Kidney capillary endothelial cell (primary cell): ENCODE data around the gene CHEK2.
A peak's percentile ranks its signal among the peaks of the same experiment; 100 is the strongest.
"Not testable (repeated sequence)": the region's sequence is repeated elsewhere in the genome, so short reads cannot be mapped to it uniquely, and the experiment has no call there.

Experiments
- DNase-seq: peaks from one replicate; pipeline ENCODE4 v3.0.0-alpha.2; 2018; ENCODE audit warnings: low spot score

Gene CHEK2

GRCh38 chr22:28741785-28742561 lies at the start of gene CHEK2, which contains the start of gene HSCB:
TSS of gene CHEK2 (minus strand) at chr22:28741820. CDS start at chr22:28734721, 7,099 bp downstream.
TSS of gene HSCB (plus strand) at chr22:28742039. CDS start at chr22:28742096, 57 bp downstream.
- DNase-seq = peak; percentile 98

- DNase-seq = no peak
Measured at GRCh38 chr22:28791124-28791523, 49.5 kb upstream of the CHEK2 start.

GRCh38 chr22:28788601-28789000 lies 47.0 kb upstream of the CHEK2 start:
- no peak for DNase-seq

GRCh38 chr22:28783786-28784671 lies 42.4 kb upstream of the CHEK2 start:
- DNase-seq = no peak

- DNase-seq = no peak
Measured at GRCh38 chr22:28780296-28780695, 38.7 kb upstream of the CHEK2 start.

- no peak for DNase-seq
Measured at GRCh38 chr22:28779833-28780232, 38.2 kb upstream of the CHEK2 start.

GRCh38 chr22:28774378-28774777 lies 32.8 kb upstream of the CHEK2 start:
- DNase-seq = no peak

- DNase-seq = no peak
Measured at GRCh38 chr22:28773461-28773867, 31.8 kb upstream of the CHEK2 start.

- peak; percentile 88 for DNase-seq
Measured at GRCh38 chr22:28772633-28773460, 31.2 kb upstream of the CHEK2 start, which contains the start of gene CCDC117. TSS of gene CCDC117 (plus strand) at chr22:28772695. CDS start at chr22:28772850, 155 bp downstream.

- DNase-seq = no peak
Measured at GRCh38 chr22:28771195-28771791, 29.7 kb upstream of the CHEK2 start.

- no peak for DNase-seq
Measured at GRCh38 chr22:28769394-28770085, 27.9 kb upstream of the CHEK2 start.

- no peak for DNase-seq
Measured at GRCh38 chr22:28768701-28769393, 27.2 kb upstream of the CHEK2 start.

GRCh38 chr22:28766628-28767027 lies 25.0 kb upstream of the CHEK2 start:
- DNase-seq = no peak

GRCh38 chr22:28762000-28762399 lies 20.4 kb upstream of the CHEK2 start:
- not testable (repeated sequence) for DNase-seq

- DNase-seq = no peak
Measured at GRCh38 chr22:28761449-28761755, 19.8 kb upstream of the CHEK2 start.

GRCh38 chr22:28759861-28760560 lies 18.4 kb upstream of the CHEK2 start:
- no peak for DNase-seq

- DNase-seq = not testable (repeated sequence)
Measured at GRCh38 chr22:28754512-28754911, 12.9 kb upstream of the CHEK2 start.

GRCh38 chr22:28750471-28750881 lies 8.9 kb upstream of the CHEK2 start:
- DNase-seq = peak; percentile 44

- DNase-seq = no peak
Measured at GRCh38 chr22:28743852-28744251, 2.2 kb upstream of the CHEK2 start.

- no peak for DNase-seq
Measured at GRCh38 chr22:28742562-28742962, 942 bp upstream of the CHEK2 start.
